ENCODE data around the gene KCNQ1.

KCNQ1 gene

GRCh38 chr11:2513441-2513840 lies 68.6 kb downstream of the KCNQ1 start:
- H3K4me1 ChIP-seq (ENCODE audit: control insufficient read depth in 1 of 2, insufficient read depth in 2 of 2, low read length in 2 of 2), result no peaks in the 10 kb centered on the region
- no peaks in the 10 kb centered on the region for H3K27me3 ChIP-seq (ENCODE audit: low read depth, low read length)
- no peaks in the 10 kb centered on the region for H3K36me3 ChIP-seq (ENCODE audit: control insufficient read depth in 1 of 2, insufficient read depth in 2 of 2, low read length in 2 of 2)
- no peaks in the 10 kb centered on the region for H3K9me3 ChIP-seq (ENCODE audit: control insufficient read depth in 1 of 2, low read length in 2 of 2)
- no peak overlapping the region for H3K4me3 ChIP-seq (ENCODE audit: low read depth in 1 of 2, low read length in 2 of 2)
- H3K27ac ChIP-seq (ENCODE audit: low read length), result no peak overlapping the region

- Histone ChIP-seq H3K27ac (ENCODE audit: low read length) (no peak overlapping the region), H3K4me1 (ENCODE audit: control insufficient read depth in 1 of 2, insufficient read depth in 2 of 2, low read length in 2 of 2) (no peaks in the 10 kb centered on the region), H3K4me3 (ENCODE audit: low read depth in 1 of 2, low read length in 2 of 2) (no peak overlapping the region), H3K9me3 (ENCODE audit: control insufficient read depth in 1 of 2, low read length in 2 of 2) (no peaks in the 10 kb centered on the region), H3K27me3 (ENCODE audit: low read depth, low read length) (no peaks in the 10 kb centered on the region), H3K36me3 (ENCODE audit: control insufficient read depth in 1 of 2, insufficient read depth in 2 of 2, low read length in 2 of 2) (no peaks in the 10 kb centered on the region)
These were observed 70.8 kb downstream of the KCNQ1 start for GRCh38 chr11:2515401-2516275.

- no peaks in the 10 kb centered on the region for H3K4me1 ChIP-seq (ENCODE audit: control insufficient read depth in 1 of 2, insufficient read depth in 2 of 2, low read length in 2 of 2)
- H3K27me3 ChIP-seq (ENCODE audit: low read depth, low read length), result no peaks in the 10 kb centered on the region
- no peaks in the 10 kb centered on the region for H3K36me3 ChIP-seq (ENCODE audit: control insufficient read depth in 1 of 2, insufficient read depth in 2 of 2, low read length in 2 of 2)
- H3K9me3 ChIP-seq (ENCODE audit: control insufficient read depth in 1 of 2, low read length in 2 of 2), result no peaks in the 10 kb centered on the region
- H3K4me3 ChIP-seq (ENCODE audit: low read depth in 1 of 2, low read length in 2 of 2), result no peak overlapping the region
- H3K27ac ChIP-seq (ENCODE audit: low read length), result no peak overlapping the region
These were observed 71.6 kb downstream of the KCNQ1 start for GRCh38 chr11:2516276-2517015.

- Histone ChIP-seq H3K27ac (ENCODE audit: low read length) (no peak overlapping the region), H3K27me3 (ENCODE audit: low read depth, low read length) (no peaks in the 10 kb centered on the region), H3K4me1 (ENCODE audit: control insufficient read depth in 1 of 2, insufficient read depth in 2 of 2, low read length in 2 of 2) (no peaks in the 10 kb centered on the region)
These were observed 72.2 kb downstream of the KCNQ1 start for GRCh38 chr11:2517016-2517385.

GRCh38 chr11:2517386-2518064 lies 72.7 kb downstream of the KCNQ1 start:
- Histone ChIP-seq H3K9me3 (ENCODE audit: control insufficient read depth in 1 of 2, low read length in 2 of 2) (no peaks in the 10 kb centered on the region), H3K27ac (ENCODE audit: low read length) (no peak overlapping the region), H3K36me3 (ENCODE audit: control insufficient read depth in 1 of 2, insufficient read depth in 2 of 2, low read length in 2 of 2) (no peaks in the 10 kb centered on the region), H3K27me3 (ENCODE audit: low read depth, low read length) (no peaks in the 10 kb centered on the region), H3K4me1 (ENCODE audit: control insufficient read depth in 1 of 2, insufficient read depth in 2 of 2, low read length in 2 of 2) (no peaks in the 10 kb centered on the region), H3K4me3 (ENCODE audit: low read depth in 1 of 2, low read length in 2 of 2) (no peak overlapping the region)

More at GRCh38 chr11:2517016-2517385, 72.2 kb downstream of the KCNQ1 start:
- H3K9me3 ChIP-seq (ENCODE audit: control insufficient read depth in 1 of 2, low read length in 2 of 2), result no peaks in the 10 kb centered on the region
- no peaks in the 10 kb centered on the region for H3K36me3 ChIP-seq (ENCODE audit: control insufficient read depth in 1 of 2, insufficient read depth in 2 of 2, low read length in 2 of 2)
- no peak overlapping the region for H3K4me3 ChIP-seq (ENCODE audit: low read depth in 1 of 2, low read length in 2 of 2)

GRCh38 chr11:2518111-2518982 lies 73.5 kb downstream of the KCNQ1 start:
- no peaks in the 10 kb centered on the region for H3K4me1 ChIP-seq (ENCODE audit: control insufficient read depth in 1 of 2, insufficient read depth in 2 of 2, low read length in 2 of 2)
- no peaks in the 10 kb centered on the region for H3K27me3 ChIP-seq (ENCODE audit: low read depth, low read length)
- H3K9me3 ChIP-seq (ENCODE audit: control insufficient read depth in 1 of 2, low read length in 2 of 2), result no peaks in the 10 kb centered on the region
- no peaks in the 10 kb centered on the region for H3K36me3 ChIP-seq (ENCODE audit: control insufficient read depth in 1 of 2, insufficient read depth in 2 of 2, low read length in 2 of 2)
- H3K27ac ChIP-seq (ENCODE audit: low read length), result no peak overlapping the region
- H3K4me3 ChIP-seq (ENCODE audit: low read depth in 1 of 2, low read length in 2 of 2), result no peak overlapping the region

- Histone ChIP-seq H3K27me3 (ENCODE audit: low read depth, low read length) (no peaks in the 10 kb centered on the region), H3K9me3 (ENCODE audit: control insufficient read depth in 1 of 2, low read length in 2 of 2) (no peaks in the 10 kb centered on the region), H3K4me1 (ENCODE audit: control insufficient read depth in 1 of 2, insufficient read depth in 2 of 2, low read length in 2 of 2) (no peaks in the 10 kb centered on the region), H3K36me3 (ENCODE audit: control insufficient read depth in 1 of 2, insufficient read depth in 2 of 2, low read length in 2 of 2) (no peaks in the 10 kb centered on the region), H3K27ac (ENCODE audit: low read length) (no peak overlapping the region), H3K4me3 (ENCODE audit: low read depth in 1 of 2, low read length in 2 of 2) (no peak overlapping the region)
These were observed 74.2 kb downstream of the KCNQ1 start for GRCh38 chr11:2518983-2519340.

- Histone ChIP-seq H3K36me3 (ENCODE audit: control insufficient read depth in 1 of 2, insufficient read depth in 2 of 2, low read length in 2 of 2) (no peaks in the 10 kb centered on the region), H3K4me3 (ENCODE audit: low read depth in 1 of 2, low read length in 2 of 2) (no peak overlapping the region), H3K4me1 (ENCODE audit: control insufficient read depth in 1 of 2, insufficient read depth in 2 of 2, low read length in 2 of 2) (no peaks in the 10 kb centered on the region), H3K27me3 (ENCODE audit: low read depth, low read length) (no peaks in the 10 kb centered on the region), H3K27ac (ENCODE audit: low read length) (no peak overlapping the region), H3K9me3 (ENCODE audit: control insufficient read depth in 1 of 2, low read length in 2 of 2) (no peaks in the 10 kb centered on the region)
These were observed 74.7 kb downstream of the KCNQ1 start for GRCh38 chr11:2519517-2519861.

GRCh38 chr11:2519862-2520735 lies 75.3 kb downstream of the KCNQ1 start:
- H3K9me3 ChIP-seq (ENCODE audit: control insufficient read depth in 1 of 2, low read length in 2 of 2), result no peaks in the 10 kb centered on the region
- H3K4me3 ChIP-seq (ENCODE audit: low read depth in 1 of 2, low read length in 2 of 2), result no peak overlapping the region
- H3K4me1 ChIP-seq (ENCODE audit: control insufficient read depth in 1 of 2, insufficient read depth in 2 of 2, low read length in 2 of 2), result no peaks in the 10 kb centered on the region
- no peaks in the 10 kb centered on the region for H3K27me3 ChIP-seq (ENCODE audit: low read depth, low read length)
- H3K36me3 ChIP-seq (ENCODE audit: control insufficient read depth in 1 of 2, insufficient read depth in 2 of 2, low read length in 2 of 2), result no peaks in the 10 kb centered on the region
- no peak overlapping the region for H3K27ac ChIP-seq (ENCODE audit: low read length)

- Histone ChIP-seq H3K9me3 (ENCODE audit: control insufficient read depth in 1 of 2, low read length in 2 of 2) (no peaks in the 10 kb centered on the region), H3K27ac (ENCODE audit: low read length) (no peak overlapping the region), H3K27me3 (ENCODE audit: low read depth, low read length) (no peaks in the 10 kb centered on the region), H3K4me1 (ENCODE audit: control insufficient read depth in 1 of 2, insufficient read depth in 2 of 2, low read length in 2 of 2) (no peaks in the 10 kb centered on the region), H3K4me3 (ENCODE audit: low read depth in 1 of 2, low read length in 2 of 2) (no peak overlapping the region), H3K36me3 (ENCODE audit: control insufficient read depth in 1 of 2, insufficient read depth in 2 of 2, low read length in 2 of 2) (no peaks in the 10 kb centered on the region)
These were observed 75.9 kb downstream of the KCNQ1 start for GRCh38 chr11:2520736-2521035.

Measured in muscle layer of duodenum (tissue), 2 donors.